Hepatocyte (in vitro differentiated cells): Measurements from ENCODE around the gene COX5A. TPM values are rescaled to one million over a fixed set of nuclear protein-coding genes. Genes with fewer than 3 reads are reported as not detected.
A peak's percentile ranks its signal among the peaks of the same experiment; 100 is the strongest.

Source experiments
- DNase-seq: peaks from one replicate; pipeline ENCODE4 v3.0.0-alpha.2; 2016; ENCODE audit warnings: low spot score
- H2AFZ ChIP-seq: fragments of 200-600 bp; sonication (generic); 2 replicates; pipeline ENCODE4 v1.6.0; 2016; ENCODE audit warnings: antibody characterized with exemption, mild to moderate bottlenecking
- H3K27ac ChIP-seq: fragments of 200-600 bp; sonication (generic); 2 replicates; pipeline ENCODE4 v1.5.1; 2016; ENCODE audit warnings: mild to moderate bottlenecking
- H3K27me3 ChIP-seq: fragments of 200-600 bp; sonication (generic); 2 replicates; pipeline ENCODE4 v1.6.1; 2016
- H3K36me3 ChIP-seq: fragments of 200-600 bp; sonication (generic); replicated peaks from 2 replicates; pipeline ENCODE4 v1.5.1; 2016; ENCODE audit warnings: low read depth; ENCODE audit not compliant: insufficient read depth
- H3K4me1 ChIP-seq: fragments of 200-600 bp; sonication (generic); 2 replicates; pipeline ENCODE4 v1.5.1; 2016; ENCODE audit warnings: mild to moderate bottlenecking, moderate library complexity; ENCODE audit not compliant: insufficient read depth
- H3K4me2 ChIP-seq: fragments of 200-600 bp; sonication (generic); 2 replicates; pipeline ENCODE4 v1.6.0; 2016
- H3K4me3 ChIP-seq: fragments of 200-600 bp; sonication (generic); 2 replicates; pipeline ENCODE4 v1.5.1; 2016; ENCODE audit warnings: mild to moderate bottlenecking
- H3K79me2 ChIP-seq: fragments of 200-600 bp; sonication (generic); 2 replicates; pipeline ENCODE4 v1.6.0; 2017; ENCODE audit warnings: mild to moderate bottlenecking
- H3K9me2 ChIP-seq: fragments of 200-600 bp; sonication (generic); replicated peaks from 2 replicates; pipeline ENCODE4 v1.6.0; 2017; ENCODE audit warnings: mild to moderate bottlenecking; ENCODE audit not compliant: insufficient read depth
- H3K9me3 ChIP-seq: fragments of 200-600 bp; sonication (generic); 2 replicates; pipeline ENCODE4 v1.5.1; 2016; ENCODE audit warnings: low read depth, mild to moderate bottlenecking
- H4K20me1 ChIP-seq: fragments of 200-600 bp; sonication (generic); 2 replicates; pipeline ENCODE4 v1.6.0; 2016; ENCODE audit warnings: mild to moderate bottlenecking; ENCODE audit not compliant: insufficient read depth, poor library complexity, severe bottlenecking
- CTCF ChIP-seq: fragments of 200-600 bp; sonication (generic); IDR thresholded peaks from 2 replicates; pipeline ENCODE4 v1.5.1; 2016; ENCODE audit warnings: antibody characterized with exemption, mild to moderate bottlenecking; ENCODE audit not compliant: poor library complexity
- EZH2 ChIP-seq: fragments of 200-600 bp; sonication (generic); IDR thresholded peaks from 2 replicates; pipeline ENCODE4 v1.6.1; 2016; ENCODE audit warnings: antibody characterized with exemption, mild to moderate bottlenecking, borderline replicate concordance
- EZH2phosphoT487 ChIP-seq: fragments of 200-600 bp; sonication (generic); IDR thresholded peaks from one replicate; pipeline ENCODE4 v1.6.1; 2018; ENCODE audit warnings: antibody characterized with exemption, mild to moderate bottlenecking, low read depth, moderate library complexity; ENCODE audit not compliant: unreplicated experiment, severe bottlenecking
- WGBS: methylation state at CpG from one replicate; pipeline ENCODE4 v1.1.6; 2016; ENCODE audit warnings: low lambda C conversion rate; ENCODE audit errors: missing lambda C conversion rate; 5-methylcytosine and 5-hydroxymethylcytosine counted together
- polyA plus RNA-seq: library from polyadenylated mRNA; unstranded; fragments of >200 nt; fragmentation: Nextera tagmentation; extraction: Ambion mirVana; gene quantifications from 2 replicates; pipeline ENCODE4 v1.2.1, GENCODE V29; 2016
- total RNA-seq: library from RNA; depleted of rRNA; stranded (reverse); fragments of >200 nt; gene quantifications from 2 replicates; pipeline ENCODE4 v1.2.3, GENCODE V29; 2014

Gene COX5A
- total and polyA plus RNA-seq, 2 experiments from 2014 or later, result 151 to 449 TPM

GRCh38 chr15:74955796-74956647 lies 18.1 kb upstream of the COX5A start:
- peaks cover 43% of the 10 kb centered on the region for H3K4me1 ChIP-seq
- peak; percentile 90 for DNase-seq
- WGBS, result 6% methylated on average over 70 of the region's 88 CpGs

GRCh38 chr15:74955017-74955416 lies 17.1 kb upstream of the COX5A start:
- Histone ChIP-seq H2AFZ (no peak overlapping the region), H3K4me2 (peak overlapping the region; percentile 97), H3K9me3 (no peaks in the 10 kb centered on the region), H3K4me1 (peaks cover 43% of the 10 kb centered on the region), H3K79me2 (peaks cover 11% of the 10 kb centered on the region), H3K27ac (peak overlapping the region; percentile 90), H3K36me3 (no peaks in the 10 kb centered on the region), H3K4me3 (peak overlapping the region; percentile 76), H4K20me1 (peaks cover 3% of the 10 kb centered on the region), H3K9me2 (no peaks in the 10 kb centered on the region), H3K27me3 (peaks cover 28% of the 10 kb centered on the region)
- 50% methylated on average over 8 of the region's 8 CpGs for WGBS
- DNase-seq, result peak; percentile 27
- no peak for TF ChIP-seq EZH2
- no peak for TF ChIP-seq EZH2phosphoT487
- no peak for TF ChIP-seq CTCF

More at GRCh38 chr15:74955796-74956647, 18.1 kb upstream of the COX5A start:
- Histone ChIP-seq H3K79me2 (peaks cover 11% of the 10 kb centered on the region), H3K9me2 (no peaks in the 10 kb centered on the region), H3K36me3 (no peaks in the 10 kb centered on the region), H3K27me3 (peaks cover 36% of the 10 kb centered on the region), H3K27ac (peak overlapping the region; percentile 90), H4K20me1 (peaks cover 3% of the 10 kb centered on the region), H3K4me2 (peak overlapping the region; percentile 97), H3K9me3 (no peaks in the 10 kb centered on the region), H2AFZ (peak overlapping the region; percentile 95), H3K4me3 (peak overlapping the region; percentile 76)
- TF ChIP-seq EZH2, result no peak
- peak; percentile 48 for TF ChIP-seq CTCF

GRCh38 chr15:74954515-74954914 lies 16.6 kb upstream of the COX5A start:
- Histone ChIP-seq H4K20me1 (peaks cover 3% of the 10 kb centered on the region), H3K4me1 (peaks cover 43% of the 10 kb centered on the region), H3K27me3 (peaks cover 23% of the 10 kb centered on the region), H3K79me2 (peaks cover 11% of the 10 kb centered on the region), H2AFZ (no peak overlapping the region), H3K36me3 (no peaks in the 10 kb centered on the region), H3K4me3 (peak overlapping the region; percentile 76), H3K9me2 (no peaks in the 10 kb centered on the region), H3K27ac (peak overlapping the region; percentile 90), H3K4me2 (peak overlapping the region; percentile 97), H3K9me3 (no peaks in the 10 kb centered on the region)
- no peak for TF ChIP-seq EZH2
- no peak for TF ChIP-seq EZH2phosphoT487
- TF ChIP-seq CTCF, result no peak
- peak; percentile 86 for DNase-seq
